NCI-H2227 treated with DMSO at 0.1 percent for 48 hours (cell line): ENCODE results near the gene SLC44A3.

Source experiments
- DNase-seq: peaks from one replicate; lab custom pipeline; 2025; lab: John Stamatoyannopoulos, UW

Gene SLC44A3

GRCh38 chr1:94819945-94820746 is at the start of gene SLC44A3:
Gene SLC44A3, plus strand, starts transcription at chr1:94820357. Its CDS starts 95 bp downstream, at chr1:94820452.
- peak; percentile 37 for DNase-seq

GRCh38 chr1:94772230-94772641 is 47.9 kb upstream of the SLC44A3 start:
- DNase-seq = no peak

- no peak for DNase-seq
Observed at GRCh38 chr1:94772845-94773244, 47.3 kb upstream of the SLC44A3 start.

- no peak for DNase-seq
Observed at GRCh38 chr1:94773296-94773809, 46.8 kb upstream of the SLC44A3 start.

GRCh38 chr1:94773931-94774422 is 46.2 kb upstream of the SLC44A3 start:
- no peak for DNase-seq

GRCh38 chr1:94776474-94776873 is 43.7 kb upstream of the SLC44A3 start:
- no peak for DNase-seq

- no peak for DNase-seq
Observed at GRCh38 chr1:94777281-94777680, 42.9 kb upstream of the SLC44A3 start.

GRCh38 chr1:94778808-94779207 is 41.3 kb upstream of the SLC44A3 start:
- DNase-seq = no peak

GRCh38 chr1:94783342-94784189 is 36.6 kb upstream of the SLC44A3 start:
- DNase-seq = no peak

GRCh38 chr1:94784190-94784515 is 36.0 kb upstream of the SLC44A3 start:
- no peak for DNase-seq

- DNase-seq = no peak
Observed at GRCh38 chr1:94787691-94788090, 32.5 kb upstream of the SLC44A3 start.

GRCh38 chr1:94790246-94790645 is 29.9 kb upstream of the SLC44A3 start:
- no peak for DNase-seq

GRCh38 chr1:94790670-94791069 is 29.5 kb upstream of the SLC44A3 start:
- DNase-seq = no peak

- DNase-seq = no peak
Observed at GRCh38 chr1:94792473-94793295, 27.5 kb upstream of the SLC44A3 start.

- peak; percentile 27 for DNase-seq
Observed at GRCh38 chr1:94793296-94793656, 26.9 kb upstream of the SLC44A3 start.

GRCh38 chr1:94795434-94795833 is 24.7 kb upstream of the SLC44A3 start:
- no peak for DNase-seq

GRCh38 chr1:94796266-94796665 is 23.9 kb upstream of the SLC44A3 start:
- DNase-seq = no peak

GRCh38 chr1:94797291-94797690 is 22.9 kb upstream of the SLC44A3 start:
- no peak for DNase-seq

- no peak for DNase-seq
Observed at GRCh38 chr1:94798054-94798453, 22.1 kb upstream of the SLC44A3 start.

GRCh38 chr1:94798462-94798861 is 21.7 kb upstream of the SLC44A3 start:
- DNase-seq = no peak

- DNase-seq = no peak
Observed at GRCh38 chr1:94799206-94799605, 21.0 kb upstream of the SLC44A3 start.

- peak; percentile 36 for DNase-seq
Observed at GRCh38 chr1:94801919-94802546, 18.1 kb upstream of the SLC44A3 start.
